Measurements from ENCODE around the gene MAP4. TPM values are rescaled to one million over a fixed set of nuclear protein-coding genes. Genes with fewer than 3 reads are reported as not detected.
A peak's percentile ranks its signal among the peaks of the same experiment; 100 is the strongest.

The MAP4 gene
- total RNA-seq, 1 experiment from 2014 or later, result 140 TPM

GRCh38 chr3:47849699-47850563 lies 166.3 kb downstream of the MAP4 start:
- no peak overlapping the region for H3K56ac ChIP-seq (ENCODE audit: insufficient read length, low read depth, low read length)
- no peaks in the 10 kb centered on the region for H3K27me3 ChIP-seq (ENCODE audit: insufficient read depth, low read length)
- DNase-seq, result no peak
- H3K23ac ChIP-seq (ENCODE audit: insufficient read length, low read depth, low read length), result no peak overlapping the region
- H3K36me3 Mint-ChIP-seq (ENCODE audit: insufficient read depth in 1 of 3, low read depth in 3 of 3), result peaks cover 40 to 86% (median 77%) of the 10 kb centered on the region in 3 experiments
- H2BK15ac ChIP-seq (ENCODE audit: low read depth, low read length), result no peak overlapping the region
- no peaks in the 10 kb centered on the region for H3K27me3 Mint-ChIP-seq (ENCODE audit: low read depth)
- no peak overlapping the region for H3K9ac ChIP-seq (ENCODE audit: extremely low read depth, insufficient read length, low read length)
- TF ChIP-seq CTCF (conservative IDR thresholded peaks at IDR 0.05), result peak; percentile 58
- H2AFZ ChIP-seq (ENCODE audit: low read length), result no peak overlapping the region
- no peak overlapping the region for H3K14ac ChIP-seq (ENCODE audit: insufficient read depth, low read length)
- H3K9me3 Mint-ChIP-seq, result no peaks in the 10 kb centered on the region
- no peak overlapping the region for H2BK12ac ChIP-seq (ENCODE audit: insufficient read length, low read depth, low read length)
- H4K91ac ChIP-seq (ENCODE audit: insufficient read length, low read depth, low read length), result no peak overlapping the region
- H3K4me1 Mint-ChIP-seq, result 0 out of 4 replicates have a peak, but pooled peaks cover 0 to 3% of the 10 kb centered on the region in 2 experiments
- H4K8ac ChIP-seq (replicated peaks; ENCODE audit: insufficient read length, low read depth, low read length), result no peak overlapping the region
- H4K20me1 ChIP-seq (ENCODE audit: control insufficient read depth, insufficient read depth, insufficient read length), result no peaks in the 10 kb centered on the region
- no peaks in the 10 kb centered on the region for H3K4me1 ChIP-seq (ENCODE audit: insufficient read depth, low read length)
- WGBS (ENCODE audit: extremely low coverage, insufficient read length, low lambda C conversion rate), result no CpG with 5 or more reads among the region's 35 CpGs
- H3K79me2 ChIP-seq (ENCODE audit: insufficient read depth, low read length), result no peaks in the 10 kb centered on the region
- no peak overlapping the region for H2BK5ac ChIP-seq (ENCODE audit: insufficient read length, low read length)
- no peaks in the 10 kb centered on the region for H3K79me1 ChIP-seq (ENCODE audit: insufficient read depth, low read depth, low read length, poor library complexity, severe bottlenecking)
- no peaks in the 10 kb centered on the region for H3K9me3 ChIP-seq (ENCODE audit: control insufficient read depth, low read depth, low read length)
- no peak overlapping the region for H3K18ac ChIP-seq (ENCODE audit: insufficient read length, low read depth, low read length)
- H3K4ac ChIP-seq (ENCODE audit: low read depth, low read length), result no peak overlapping the region
- H3K23me2 ChIP-seq (ENCODE audit: insufficient read length, low read depth, low read length, poor library complexity, severe bottlenecking), result no peaks in the 10 kb centered on the region
- H2BK120ac ChIP-seq (ENCODE audit: low read depth, low read length, poor library complexity, severe bottlenecking), result no peak overlapping the region
- H3K27ac Mint-ChIP-seq, result peak overlapping the region in 1 of 3 experiments; percentile 93; a peak in 3 of 7 replicates
- no peak overlapping the region for H2AK5ac ChIP-seq (ENCODE audit: insufficient read length, low read length)
- H4K5ac ChIP-seq (ENCODE audit: insufficient read length, low read depth, low read length), result no peak overlapping the region
- H3K4me2 ChIP-seq (ENCODE audit: insufficient read depth, insufficient read length, low read length), result no peak overlapping the region
- no peak overlapping the region for H2BK20ac ChIP-seq (ENCODE audit: low read depth, low read length, poor library complexity, severe bottlenecking)
- H3K4me3 Mint-ChIP-seq, result no peak overlapping the region
- no peak overlapping the region for H3K27ac ChIP-seq (ENCODE audit: insufficient read length, low read depth, low read length)
- no peak overlapping the region for H3T11ph ChIP-seq (ENCODE audit: low read length)

All from H9 (cell line).